Stimulated activated CD4-positive, alpha-beta T cell treated with anti-CD3 and anti-CD28 coated beads, Interleukin-2, amount 100 ng/mL, for 48 hours (primary cell): ENCODE measurements around the gene DCD.
"Not testable (repeated sequence)": the region's sequence is repeated elsewhere in the genome, so short reads cannot be mapped to it uniquely, and the experiment has no call there.

Experiments used
- DNase-seq, 2 donors: peaks; one replicate each; pipeline ENCODE4 v3.0.0-alpha.2; 2020

DCD gene

GRCh38 chr12:54648265-54648664 is at the start of gene DCD:
Gene DCD, minus strand, starts transcription at chr12:54648365. Its CDS starts 62 bp downstream, at chr12:54648303.
- DNase-seq, result no peak

GRCh38 chr12:54697851-54698250 is 49.7 kb upstream of the DCD start:
- no peak for DNase-seq

GRCh38 chr12:54692353-54692752 is 44.2 kb upstream of the DCD start:
- no peak for DNase-seq

GRCh38 chr12:54689984-54690383 is 41.8 kb upstream of the DCD start:
- DNase-seq, result no peak

- DNase-seq, result no peak
Measured at GRCh38 chr12:54689034-54689372, 40.8 kb upstream of the DCD start.

- no peak for DNase-seq
Measured at GRCh38 chr12:54688309-54689033, 40.3 kb upstream of the DCD start.

- no peak for DNase-seq
Measured at GRCh38 chr12:54684636-54685630, 36.8 kb upstream of the DCD start.

GRCh38 chr12:54683398-54683797 is 35.2 kb upstream of the DCD start:
- DNase-seq, result no peak

GRCh38 chr12:54682674-54683073 is 34.5 kb upstream of the DCD start:
- no peak for DNase-seq

GRCh38 chr12:54680374-54680773 is 32.2 kb upstream of the DCD start:
- peak; percentile 17 to 34 for DNase-seq

- DNase-seq, result no peak
Measured at GRCh38 chr12:54678131-54678530, 30.0 kb upstream of the DCD start.

- no peak for DNase-seq
Measured at GRCh38 chr12:54667945-54668344, 19.8 kb upstream of the DCD start.

GRCh38 chr12:54666008-54666407 is 17.8 kb upstream of the DCD start:
- no peak for DNase-seq

- not testable (repeated sequence) for DNase-seq
Measured at GRCh38 chr12:54665022-54665635, 17.0 kb upstream of the DCD start.

- no peak for DNase-seq
Measured at GRCh38 chr12:54663603-54664002, 15.4 kb upstream of the DCD start.

GRCh38 chr12:54662026-54662425 is 13.9 kb upstream of the DCD start:
- no peak for DNase-seq

GRCh38 chr12:54661048-54661447 is 12.9 kb upstream of the DCD start:
- DNase-seq, result no peak

- no peak for DNase-seq
Measured at GRCh38 chr12:54660320-54660962, 12.3 kb upstream of the DCD start.

GRCh38 chr12:54658306-54659264 is 10.4 kb upstream of the DCD start:
- DNase-seq, result peak; percentile 32 to 50

GRCh38 chr12:54657105-54657607 is 9.0 kb upstream of the DCD start:
- no peak for DNase-seq

- no peak for DNase-seq
Measured at GRCh38 chr12:54654926-54655325, 6.8 kb upstream of the DCD start.

- no peak for DNase-seq
Measured at GRCh38 chr12:54653025-54653424, 4.9 kb upstream of the DCD start.
